Measurements from ENCODE around the gene METTL16.

DNA sequence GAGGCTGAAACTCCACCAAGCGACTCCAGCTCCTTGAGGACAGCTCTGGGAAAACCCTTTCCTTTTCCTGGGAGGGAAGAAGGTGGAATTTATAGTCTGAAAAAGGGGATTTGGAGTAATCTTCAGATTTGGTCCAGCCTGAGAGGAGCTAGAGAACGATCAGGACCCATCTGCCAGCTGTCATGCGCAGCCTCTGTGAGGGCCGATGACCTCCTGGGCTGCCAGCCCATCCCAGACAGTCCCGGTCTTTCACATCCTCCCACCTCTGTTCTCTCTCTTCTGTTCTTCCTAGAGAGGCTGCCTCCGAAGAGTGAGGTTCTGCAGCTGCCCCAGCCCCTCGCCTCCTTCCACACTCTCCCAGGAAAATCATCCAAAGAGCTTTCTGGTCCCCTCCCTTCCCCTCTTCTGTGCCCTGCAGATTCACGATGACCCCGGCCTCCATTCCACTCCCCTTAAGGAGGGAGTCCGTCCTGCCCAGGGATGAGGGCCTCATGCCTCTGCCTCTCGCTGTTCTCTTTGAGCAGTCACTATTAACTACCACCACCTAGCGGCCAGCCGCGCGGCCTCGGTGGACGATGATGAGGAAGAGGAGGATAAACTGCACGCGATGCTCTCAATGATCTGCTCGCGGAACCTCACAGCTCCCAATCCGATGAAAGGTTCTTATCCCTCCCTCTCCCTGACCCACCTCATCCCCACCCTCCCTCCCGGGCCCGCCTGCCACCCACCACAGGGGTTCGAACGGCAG is 144.8 kb downstream of the METTL16 start:
- no peak for TF ChIP-seq POLR2AphosphoS5 (IDR thresholded peaks at IDR 0.05; ENCODE audit: low read depth, low read length)
- TF ChIP-seq TAF1 (IDR thresholded peaks at IDR 0.05; ENCODE audit: borderline replicate concordance, low read depth, low read length), result no peak
- TF ChIP-seq POLR2A (IDR thresholded peaks at IDR 0.05; ENCODE audit: low read depth, low read length), result no peak

Data from GM12892 (cell line).